ENCODE results near the gene USP24.
"Not testable (repeated sequence)": the region's sequence is repeated elsewhere in the genome, so short reads cannot be mapped to it uniquely, and the experiment has no call there.

USP24 gene

GRCh38 chr1:55038974-55039341, 176.2 kb downstream of the USP24 start:
- no peak overlapping the region for H3K4me3 ChIP-seq (ENCODE audit: insufficient read length, low read depth)
- peaks cover 6% of the 10 kb centered on the region for H3K27me3 ChIP-seq (ENCODE audit: insufficient read depth, insufficient read length)
- no peak for DNase-seq (ENCODE audit: low read depth, low spot score)
- H3K9me3 ChIP-seq (ENCODE audit: insufficient read depth, low read length) = no peaks in the 10 kb centered on the region
- H3K36me3 ChIP-seq (ENCODE audit: insufficient read depth, insufficient read length, low read length) = no peaks in the 10 kb centered on the region
- no peak for TF ChIP-seq SUZ12 (IDR thresholded peaks at IDR 0.05; ENCODE audit: extremely low read depth, insufficient read depth, insufficient read length)
- no peak for TF ChIP-seq YY1 (IDR thresholded peaks at IDR 0.05; ENCODE audit: insufficient read depth, insufficient read length)
- no peak for TF ChIP-seq ZNF274 (IDR thresholded peaks at IDR 0.05; ENCODE audit: low read depth, low read length)
- peak overlapping the region; percentile 89 for H3K9ac ChIP-seq (ENCODE audit: insufficient read length, low read depth)
- H3K4me1 ChIP-seq (ENCODE audit: insufficient read depth, insufficient read length) = peaks cover 18% of the 10 kb centered on the region

- H3K9ac ChIP-seq (ENCODE audit: insufficient read length, low read depth) = no peak overlapping the region
- no peaks in the 10 kb centered on the region for H3K36me3 ChIP-seq (ENCODE audit: insufficient read depth, insufficient read length, low read length)
- H3K4me3 ChIP-seq (ENCODE audit: insufficient read length, low read depth) = no peak overlapping the region
- DNase-seq (ENCODE audit: low read depth, low spot score) = no peak
- no peak for TF ChIP-seq YY1 (IDR thresholded peaks at IDR 0.05; ENCODE audit: insufficient read depth, insufficient read length)
- H3K9me3 ChIP-seq (ENCODE audit: insufficient read depth, low read length) = no peaks in the 10 kb centered on the region
- peaks cover 18% of the 10 kb centered on the region for H3K4me1 ChIP-seq (ENCODE audit: insufficient read depth, insufficient read length)
- H3K27me3 ChIP-seq (ENCODE audit: insufficient read depth, insufficient read length) = peaks cover 6% of the 10 kb centered on the region
Observed at GRCh38 chr1:55038552-55038838, 176.7 kb downstream of the USP24 start.

- TF ChIP-seq SUZ12 (IDR thresholded peaks at IDR 0.05; ENCODE audit: extremely low read depth, insufficient read depth, insufficient read length) (no peak), ZNF274 (IDR thresholded peaks at IDR 0.05; ENCODE audit: low read depth, low read length) (no peak), YY1 (IDR thresholded peaks at IDR 0.05; ENCODE audit: insufficient read depth, insufficient read length) (no peak)
- Histone ChIP-seq H3K36me3 (ENCODE audit: insufficient read depth, insufficient read length, low read length) (no peaks in the 10 kb centered on the region), H3K9me3 (ENCODE audit: insufficient read depth, low read length) (no peaks in the 10 kb centered on the region), H3K27me3 (ENCODE audit: insufficient read depth, insufficient read length) (peaks cover 6% of the 10 kb centered on the region), H3K9ac (ENCODE audit: insufficient read length, low read depth) (no peak overlapping the region), H3K4me3 (ENCODE audit: insufficient read length, low read depth) (no peak overlapping the region), H3K4me1 (ENCODE audit: insufficient read depth, insufficient read length) (peaks cover 18% of the 10 kb centered on the region)
- no peak for DNase-seq (ENCODE audit: low read depth, low spot score)
Observed at GRCh38 chr1:55037733-55038551, 177.2 kb downstream of the USP24 start.

GRCh38 chr1:55035904-55036303, 179.3 kb downstream of the USP24 start:
- Histone ChIP-seq H3K27me3 (ENCODE audit: insufficient read depth, insufficient read length) (peaks cover 6% of the 10 kb centered on the region), H3K9me3 (ENCODE audit: insufficient read depth, low read length) (no peaks in the 10 kb centered on the region), H3K4me1 (ENCODE audit: insufficient read depth, insufficient read length) (peaks cover 11% of the 10 kb centered on the region), H3K9ac (ENCODE audit: insufficient read length, low read depth) (no peak overlapping the region), H3K4me3 (ENCODE audit: insufficient read length, low read depth) (no peak overlapping the region), H3K36me3 (ENCODE audit: insufficient read depth, insufficient read length, low read length) (no peaks in the 10 kb centered on the region)
- DNase-seq (ENCODE audit: low read depth, low spot score) = no peak
- TF ChIP-seq YY1 (IDR thresholded peaks at IDR 0.05; ENCODE audit: insufficient read depth, insufficient read length) (no peak), ZNF274 (IDR thresholded peaks at IDR 0.05; ENCODE audit: low read depth, low read length) (no peak), SUZ12 (IDR thresholded peaks at IDR 0.05; ENCODE audit: extremely low read depth, insufficient read depth, insufficient read length) (no peak)

GRCh38 chr1:55034476-55035133, 180.6 kb downstream of the USP24 start:
- Histone ChIP-seq H3K4me1 (ENCODE audit: insufficient read depth, insufficient read length) (peaks cover 11% of the 10 kb centered on the region), H3K9ac (ENCODE audit: insufficient read length, low read depth) (no peak overlapping the region), H3K27me3 (ENCODE audit: insufficient read depth, insufficient read length) (peaks cover 3% of the 10 kb centered on the region), H3K36me3 (ENCODE audit: insufficient read depth, insufficient read length, low read length) (no peaks in the 10 kb centered on the region), H3K4me3 (ENCODE audit: insufficient read length, low read depth) (no peak overlapping the region), H3K9me3 (ENCODE audit: insufficient read depth, low read length) (no peaks in the 10 kb centered on the region)
- TF ChIP-seq YY1 (IDR thresholded peaks at IDR 0.05; ENCODE audit: insufficient read depth, insufficient read length) (no peak), ZNF274 (IDR thresholded peaks at IDR 0.05; ENCODE audit: low read depth, low read length) (no peak), SUZ12 (IDR thresholded peaks at IDR 0.05; ENCODE audit: extremely low read depth, insufficient read depth, insufficient read length) (no peak)
- no peak for DNase-seq (ENCODE audit: low read depth, low spot score)

GRCh38 chr1:55033265-55033614, 181.9 kb downstream of the USP24 start:
- H3K4me3 ChIP-seq (ENCODE audit: insufficient read length, low read depth) = no peak overlapping the region
- H3K36me3 ChIP-seq (ENCODE audit: insufficient read depth, insufficient read length, low read length) = no peaks in the 10 kb centered on the region
- TF ChIP-seq ZNF274 (IDR thresholded peaks at IDR 0.05; ENCODE audit: low read depth, low read length) = no peak
- TF ChIP-seq SUZ12 (IDR thresholded peaks at IDR 0.05; ENCODE audit: extremely low read depth, insufficient read depth, insufficient read length) = no peak
- no peak for TF ChIP-seq YY1 (IDR thresholded peaks at IDR 0.05; ENCODE audit: insufficient read depth, insufficient read length)
- no peaks in the 10 kb centered on the region for H3K9me3 ChIP-seq (ENCODE audit: insufficient read depth, low read length)
- H3K4me1 ChIP-seq (ENCODE audit: insufficient read depth, insufficient read length) = peaks cover 10% of the 10 kb centered on the region
- no peak for DNase-seq (ENCODE audit: low read depth, low spot score)
- H3K27me3 ChIP-seq (ENCODE audit: insufficient read depth, insufficient read length) = peaks cover 2% of the 10 kb centered on the region
- no peak overlapping the region for H3K9ac ChIP-seq (ENCODE audit: insufficient read length, low read depth)

GRCh38 chr1:55031098-55031497, 184.1 kb downstream of the USP24 start:
- DNase-seq (ENCODE audit: low read depth, low spot score); H3K9me3 ChIP-seq (ENCODE audit: insufficient read depth, low read length); H3K4me1 ChIP-seq (ENCODE audit: insufficient read depth, insufficient read length); H3K36me3 ChIP-seq (ENCODE audit: insufficient read depth, insufficient read length, low read length); H3K27me3 ChIP-seq (ENCODE audit: insufficient read depth, insufficient read length); H3K9ac ChIP-seq (ENCODE audit: insufficient read length, low read depth); H3K4me3 ChIP-seq (ENCODE audit: insufficient read length, low read depth): not testable (repeated sequence)

- H3K4me1 ChIP-seq (ENCODE audit: insufficient read depth, insufficient read length); H3K9ac ChIP-seq (ENCODE audit: insufficient read length, low read depth); H3K4me3 ChIP-seq (ENCODE audit: insufficient read length, low read depth); H3K36me3 ChIP-seq (ENCODE audit: insufficient read depth, insufficient read length, low read length); DNase-seq (ENCODE audit: low read depth, low spot score); H3K27me3 ChIP-seq (ENCODE audit: insufficient read depth, insufficient read length); H3K9me3 ChIP-seq (ENCODE audit: insufficient read depth, low read length): not testable (repeated sequence)
Observed at GRCh38 chr1:55026682-55027081, 188.5 kb downstream of the USP24 start.

GRCh38 chr1:55024163-55024562, 191.0 kb downstream of the USP24 start:
- H3K36me3 ChIP-seq (ENCODE audit: insufficient read depth, insufficient read length, low read length); H3K4me3 ChIP-seq (ENCODE audit: insufficient read length, low read depth); DNase-seq (ENCODE audit: low read depth, low spot score); H3K9me3 ChIP-seq (ENCODE audit: insufficient read depth, low read length); H3K9ac ChIP-seq (ENCODE audit: insufficient read length, low read depth); H3K27me3 ChIP-seq (ENCODE audit: insufficient read depth, insufficient read length): not testable (repeated sequence)
- H3K4me1 ChIP-seq (ENCODE audit: insufficient read depth, insufficient read length) = peaks cover 17% of the 10 kb centered on the region
